ENCODE measurements around the gene ATP2C2.
A peak's percentile ranks its signal among the peaks of the same experiment; 100 is the strongest.
"Not testable (repeated sequence)": the region's sequence is repeated elsewhere in the genome, so short reads cannot be mapped to it uniquely, and the experiment has no call there.

ATP2C2 gene

GRCh38 chr16:84339766-84340165 lies 28.6 kb upstream of the ATP2C2 start:
- DNase-seq (ENCODE audit: low spot score), result no peak

GRCh38 chr16:84340325-84341040 lies 27.9 kb upstream of the ATP2C2 start:
- DNase-seq (ENCODE audit: low spot score), result no peak

- DNase-seq (ENCODE audit: low spot score), result no peak
These were observed 26.6 kb upstream of the ATP2C2 start for GRCh38 chr16:84341528-84342295.

GRCh38 chr16:84343800-84344199 lies 24.5 kb upstream of the ATP2C2 start:
- DNase-seq (ENCODE audit: low spot score), result not testable (repeated sequence)

- no peak for DNase-seq (ENCODE audit: low spot score)
These were observed 23.6 kb upstream of the ATP2C2 start for GRCh38 chr16:84344781-84345180.

GRCh38 chr16:84347161-84347560 lies 21.2 kb upstream of the ATP2C2 start:
- no peak for DNase-seq (ENCODE audit: low spot score)

- no peak for DNase-seq (ENCODE audit: low spot score)
These were observed 19.9 kb upstream of the ATP2C2 start for GRCh38 chr16:84348386-84348888.

GRCh38 chr16:84349862-84350684 lies 18.3 kb upstream of the ATP2C2 start:
- DNase-seq (ENCODE audit: low spot score), result no peak

GRCh38 chr16:84350685-84351400 lies 17.5 kb upstream of the ATP2C2 start:
- no peak for DNase-seq (ENCODE audit: low spot score)

- no peak for DNase-seq (ENCODE audit: low spot score)
These were observed 16.7 kb upstream of the ATP2C2 start for GRCh38 chr16:84351630-84352029.

GRCh38 chr16:84354306-84354705 lies 14.0 kb upstream of the ATP2C2 start:
- DNase-seq (ENCODE audit: low spot score), result no peak

- DNase-seq (ENCODE audit: low spot score), result no peak
These were observed 13.2 kb upstream of the ATP2C2 start for GRCh38 chr16:84355149-84355548.

GRCh38 chr16:84356176-84356575 lies 12.2 kb upstream of the ATP2C2 start:
- no peak for DNase-seq (ENCODE audit: low spot score)

- no peak for DNase-seq (ENCODE audit: low spot score)
These were observed 11.7 kb upstream of the ATP2C2 start for GRCh38 chr16:84356591-84357116.

- peak; percentile 39 for DNase-seq (ENCODE audit: low spot score)
These were observed 11.1 kb upstream of the ATP2C2 start for GRCh38 chr16:84357191-84357651.

- DNase-seq (ENCODE audit: low spot score), result no peak
These were observed 9.6 kb upstream of the ATP2C2 start for GRCh38 chr16:84358601-84359295.

GRCh38 chr16:84359326-84359725 lies 9.0 kb upstream of the ATP2C2 start:
- no peak for DNase-seq (ENCODE audit: low spot score)

GRCh38 chr16:84360170-84360569 lies 8.2 kb upstream of the ATP2C2 start:
- peak; percentile 90 for DNase-seq (ENCODE audit: low spot score)

- DNase-seq (ENCODE audit: low spot score), result peak; percentile 25
These were observed 7.6 kb upstream of the ATP2C2 start for GRCh38 chr16:84360748-84361147.

- peak; percentile 83 for DNase-seq (ENCODE audit: low spot score)
These were observed 6.8 kb upstream of the ATP2C2 start for GRCh38 chr16:84361546-84361945.

- DNase-seq (ENCODE audit: low spot score), result peak; percentile 25
These were observed 5.8 kb upstream of the ATP2C2 start for GRCh38 chr16:84362471-84362941.

Measured in kidney tubule cell (primary cell).